Pancreas (tissue), 10 donors: ENCODE results near the gene P3H3. TPM values are rescaled to one million over a fixed set of nuclear protein-coding genes. Genes with fewer than 3 reads are reported as not detected.

Experiments
- ATAC-seq, 4 donors: fragments of 200-7000 bp; cut with Tn5 transposase; one replicate each; pipeline versions ENCODE4 v1.8.0 to v1.9.1; 2020; ENCODE audit warnings: mild to moderate bottlenecking in 4 of 4, moderate library complexity in 4 of 4
- DNase-seq, 6 donors: peaks; one replicate each; pipeline ENCODE4 v3.0.0-alpha.2; 2020
- FAIRE-seq: peaks from 2 replicates; lab custom pipeline; 2012; peaks lifted over from hg19 to GRCh38; lab: Jason Lieb, UNC
- H3K27ac ChIP-seq, 4 donors: fragments of 200-600 bp; sonication (generic); 1 replicate in 3 of 4; 2 replicates in 1 of 4; pipeline versions ENCODE4 v1.5.0 to v1.8.0; 2020
- H3K27me3 ChIP-seq, 4 donors: fragments of 200-600 bp; one replicate each; pipeline ENCODE4 v1.8.0; 2021
- H3K36me3 ChIP-seq, 3 donors: fragments of 200-600 bp; sonication (generic) in 1 of 3; one replicate each; pipeline versions ENCODE4 v1.5.0 to v1.8.0; 2020 to 2021
- H3K4me1 ChIP-seq, 3 donors: fragments of 200-600 bp; one replicate each; pipeline ENCODE4 v1.8.0; 2021
- H3K4me3 ChIP-seq, 4 donors: fragments of 200-600 bp; sonication (generic) in 2 of 4; one replicate each; pipeline versions ENCODE4 v1.5.0 to v1.8.0; 2020 to 2021
- H3K9me3 ChIP-seq, 4 donors: fragments of 200-600 bp; one replicate each; pipeline ENCODE4 v1.8.0; 2021
- WGBS, 2 donors: extraction: QIAGEN DNeasy Blood & Tissue Kit; methylation state at CpG; one replicate each; pipeline ENCODE4 v1.1.7; 2013; 5-methylcytosine and 5-hydroxymethylcytosine counted together
- intact Hi-C, 3 donors: fragments of 100-400 bp; cut with DNase I; formaldehyde crosslinking; loops; one replicate each; pipeline versions ENCODE4 v1.11.1 to v1.14.2; 2022
- polyA plus RNA-seq, 2 donors: library from polyadenylated mRNA; stranded (reverse); fragments of 200-250 nt; gene quantifications; one replicate each; pipeline ENCODE4 v1.2.3, GENCODE V29; 2013
- total RNA-seq, 6 donors: library from RNA; stranded (reverse); fragmentation: NEBNext Ultra II Directional in 4 of 6; extraction: Animal tissue kit (Norgen Biotek cat#: 25700) in 4 of 6; gene quantifications; one replicate each; pipeline versions ENCODE4 v1.2.1 to v1.2.4, GENCODE V29; 2021 to 2023
- TF ChIP-seq, protein P1 (sequence below), 4 donors: fragments of 200-600 bp; sonication (generic) in 3 of 4; IDR thresholded peaks; one replicate each; pipeline versions ENCODE4 v1.5.0 to v1.8.0; 2021; ENCODE audit warnings: antibody characterized with exemption in 4 of 4
- donor health status: healthy with polysubstance abuse.
- donor health status: DM: no; HTN: no; CAD: no; lungs with moderate emphysema.
- donor health status: DM: no; HTN: no; CAD: no.
- donor health status: control.
- donor health status: control.
- donor health status: Bipolar disorder and iron deficiency.
- donor health status: DM: yes; HTN: yes; CAD: no.
- donor health status: DM: no; HTN: no; CAD: no.
- donor health status: DM: no; HTN: no; CAD: no.
- donor health status: DM: yes; HTN: yes; CAD: no.

P3H3 gene
- total and polyA plus RNA-seq, 8 donors = 5.6 to 32.8 (median 10.2) TPM

GRCh38 chr12:6831450-6831995 is 3.3 kb downstream of the P3H3 start:
- H3K4me1 ChIP-seq = peaks cover 0 to 4% (median 0%) of the 10 kb centered on the region in 3 donors
- TF ChIP-seq, protein P1, sequence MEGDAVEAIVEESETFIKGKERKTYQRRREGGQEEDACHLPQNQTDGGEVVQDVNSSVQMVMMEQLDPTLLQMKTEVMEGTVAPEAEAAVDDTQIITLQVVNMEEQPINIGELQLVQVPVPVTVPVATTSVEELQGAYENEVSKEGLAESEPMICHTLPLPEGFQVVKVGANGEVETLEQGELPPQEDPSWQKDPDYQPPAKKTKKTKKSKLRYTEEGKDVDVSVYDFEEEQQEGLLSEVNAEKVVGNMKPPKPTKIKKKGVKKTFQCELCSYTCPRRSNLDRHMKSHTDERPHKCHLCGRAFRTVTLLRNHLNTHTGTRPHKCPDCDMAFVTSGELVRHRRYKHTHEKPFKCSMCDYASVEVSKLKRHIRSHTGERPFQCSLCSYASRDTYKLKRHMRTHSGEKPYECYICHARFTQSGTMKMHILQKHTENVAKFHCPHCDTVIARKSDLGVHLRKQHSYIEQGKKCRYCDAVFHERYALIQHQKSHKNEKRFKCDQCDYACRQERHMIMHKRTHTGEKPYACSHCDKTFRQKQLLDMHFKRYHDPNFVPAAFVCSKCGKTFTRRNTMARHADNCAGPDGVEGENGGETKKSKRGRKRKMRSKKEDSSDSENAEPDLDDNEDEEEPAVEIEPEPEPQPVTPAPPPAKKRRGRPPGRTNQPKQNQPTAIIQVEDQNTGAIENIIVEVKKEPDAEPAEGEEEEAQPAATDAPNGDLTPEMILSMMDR (IDR thresholded peaks at IDR 0.05) = no peak
- no peak for FAIRE-seq
- intact Hi-C loops = no loop called here
- H3K36me3 ChIP-seq = no peaks in the 10 kb centered on the region
- WGBS, 2 donors = 87 to 94% methylated on average over 12 of the region's 12 CpGs
- no peaks in the 10 kb centered on the region for H3K9me3 ChIP-seq
- no peaks in the 10 kb centered on the region for H3K27me3 ChIP-seq
- peak in 1 of 6 donors; percentile 41 for DNase-seq
- ATAC-seq = no peak
- H3K27ac ChIP-seq = no peak overlapping the region
- no peak overlapping the region for H3K4me3 ChIP-seq

DNA sequence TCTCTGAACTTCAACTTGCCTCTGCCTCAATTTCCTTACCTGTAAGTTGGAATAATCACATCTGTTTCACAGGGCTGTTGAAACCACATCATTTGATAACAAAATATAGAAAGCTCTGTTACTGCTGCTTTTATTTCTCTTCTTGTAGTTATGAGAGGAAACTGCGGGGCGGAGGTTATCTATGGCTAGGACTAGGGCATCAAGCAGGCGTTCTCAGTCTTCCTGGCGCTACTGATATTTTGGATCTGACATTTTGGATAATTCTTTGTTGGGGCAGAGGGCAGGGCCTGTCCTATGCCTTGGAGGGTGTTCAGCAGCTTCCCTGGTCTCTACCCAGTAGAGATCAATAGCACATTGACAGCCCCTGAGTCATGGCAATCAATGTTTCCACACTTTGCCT is 3.9 kb downstream of the P3H3 start:
- peaks cover 0 to 4% (median 0%) of the 10 kb centered on the region in 3 donors for H3K4me1 ChIP-seq
- no peaks in the 10 kb centered on the region for H3K9me3 ChIP-seq
- no peak overlapping the region for H3K4me3 ChIP-seq
- no peak overlapping the region for H3K27ac ChIP-seq
- no peaks in the 10 kb centered on the region for H3K36me3 ChIP-seq
- no peak for ATAC-seq
- no peaks in the 10 kb centered on the region for H3K27me3 ChIP-seq
- peak in 1 of 6 donors; percentile 5 for DNase-seq
- FAIRE-seq = no peak
- intact Hi-C loops = no loop called here
- 92 to 95% methylated on average over 4 of the region's 4 CpGs for whole genome bisulfite sequencing, 2 donors
- TF ChIP-seq, protein P1 (IDR thresholded peaks at IDR 0.05) = no peak

GRCh38 chr12:6833189-6833890 is 5.1 kb downstream of the P3H3 start:
- DNase-seq = peak in 1 of 6 donors; percentile 41
- Histone ChIP-seq H3K9me3 (no peaks in the 10 kb centered on the region), H3K4me1 (no peaks in the 10 kb centered on the region), H3K4me3 (no peak overlapping the region), H3K27me3 (no peaks in the 10 kb centered on the region), H3K36me3 (no peaks in the 10 kb centered on the region), H3K27ac (no peak overlapping the region)
- no peak for ATAC-seq
- no peak for FAIRE-seq
- intact Hi-C loops = no loop called here
- WGBS, 2 donors = 86 to 93% methylated on average over 6 of the region's 6 CpGs
- TF ChIP-seq, protein P1 (IDR thresholded peaks at IDR 0.05) = no peak

DNA sequence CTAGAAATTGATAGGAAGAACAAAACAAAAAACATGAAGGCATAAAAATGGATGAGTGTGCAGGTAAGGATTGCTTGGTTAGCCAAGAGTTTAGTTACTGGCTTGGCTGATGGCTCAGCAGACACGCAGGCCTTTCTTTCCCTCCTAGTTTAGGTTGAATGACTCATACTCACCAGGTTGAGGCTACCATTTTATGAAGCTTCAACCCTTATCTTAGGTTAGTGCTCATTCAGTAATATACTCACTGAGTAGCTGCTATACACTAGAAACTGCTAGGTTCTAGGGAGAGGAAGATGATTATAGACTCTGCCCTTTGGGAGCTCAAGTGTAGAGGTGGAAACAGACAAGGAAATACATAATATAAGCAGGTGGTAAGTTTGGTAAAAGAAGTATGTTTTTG is 6.0 kb downstream of the P3H3 start:
- intact Hi-C loops = no loop called here
- WGBS, 2 donors = 81 to 84% methylated on average over 1 of the region's 1 CpG

More for the DNA sequence above, 6.0 kb downstream of the P3H3 start:
- Histone ChIP-seq H3K4me1 (no peaks in the 10 kb centered on the region), H3K27me3 (no peaks in the 10 kb centered on the region), H3K27ac (no peak overlapping the region), H3K9me3 (no peaks in the 10 kb centered on the region), H3K4me3 (no peak overlapping the region), H3K36me3 (no peaks in the 10 kb centered on the region)
- no peak for FAIRE-seq
- ATAC-seq = no peak
- TF ChIP-seq, protein P1 (IDR thresholded peaks at IDR 0.05) = no peak
- no peak for DNase-seq
